Activated CD8-positive, alpha-beta memory T cell treated with anti-CD3 and anti-CD28 coated beads, Interleukin-2, amount 10 ng/mL, durations not matched to agents 7 days and 5 days (primary cell): Measurements from ENCODE around the gene ZNF281. TPM values are rescaled to one million over a fixed set of nuclear protein-coding genes. Genes with fewer than 3 reads are reported as not detected.

Source experiments
- ATAC-seq: fragments of 150-1000 bp; cut with Tn5 transposase; one replicate; pipeline ENCODE4 v1.10.0; 2021; ENCODE audit warnings: moderate library complexity
- CTCF ChIA-PET: fragments of 350-600 bp; sonication (Branson Sonifier 250); formaldehyde crosslinking; loops from one replicate; lab custom pipeline; 2021; ENCODE audit warnings: antibody characterized with exemption; lab: Charles Lee
- DNase-seq: peaks from one replicate; pipeline ENCODE4 v3.0.0-alpha.2; 2020
- H3K27ac Mint-ChIP-seq: one replicate; pipeline ENCODE4 v1.8.0; 2021; ENCODE audit warnings: mild to moderate bottlenecking, mixed read lengths
- H3K27me3 Mint-ChIP-seq: one replicate; pipeline ENCODE4 v1.8.0; 2021; ENCODE audit warnings: mixed read lengths
- H3K36me3 Mint-ChIP-seq: one replicate; pipeline ENCODE4 v1.8.0; 2021; ENCODE audit warnings: mild to moderate bottlenecking, mixed read lengths
- H3K4me1 Mint-ChIP-seq: one replicate; pipeline ENCODE4 v1.8.0; 2021; ENCODE audit warnings: mixed read lengths
- H3K4me3 Mint-ChIP-seq: one replicate; pipeline ENCODE4 v1.8.0; 2021; ENCODE audit warnings: mild to moderate bottlenecking, moderate library complexity, mixed read lengths
- H3K9me3 Mint-ChIP-seq: one replicate; pipeline ENCODE4 v1.8.0; 2022; ENCODE audit warnings: low read depth, mixed read lengths
- total RNA-seq, 2 experiments: library from RNA; stranded (reverse); gene quantifications; one replicate each; pipeline ENCODE4 v1.2.3, GENCODE V29; 2021

The ZNF281 gene
- total RNA-seq, 2 experiments from 2014 or later, result 11.9 to 20.6 TPM

- no peaks in the 10 kb centered on the region for H3K9me3 Mint-ChIP-seq
- ATAC-seq (no peak), DNase-seq (no peak)
- H3K27me3 Mint-ChIP-seq, result no peaks in the 10 kb centered on the region
- no peaks in the 10 kb centered on the region for H3K36me3 Mint-ChIP-seq
- CTCF ChIA-PET, result no interaction called here
- no peak overlapping the region for H3K27ac Mint-ChIP-seq
- H3K4me3 Mint-ChIP-seq, result no peak overlapping the region
- H3K4me1 Mint-ChIP-seq, result peaks cover 10% of the 10 kb centered on the region
Measured at GRCh38 chr1:200374569-200375295, 35.1 kb downstream of the ZNF281 start.

- Mint-ChIP-seq H3K36me3 (no peaks in the 10 kb centered on the region), H3K27ac (no peak overlapping the region), H3K4me1 (peaks cover 10% of the 10 kb centered on the region), H3K9me3 (no peaks in the 10 kb centered on the region), H3K27me3 (no peaks in the 10 kb centered on the region), H3K4me3 (no peak overlapping the region)
- DNase-seq (no peak), ATAC-seq (no peak)
- CTCF ChIA-PET, result no interaction called here
Measured at GRCh38 chr1:200373811-200374231, 36.0 kb downstream of the ZNF281 start.

- no peaks in the 10 kb centered on the region for H3K27me3 Mint-ChIP-seq
- DNase-seq, result no peak
- no peaks in the 10 kb centered on the region for H3K9me3 Mint-ChIP-seq
- no peaks in the 10 kb centered on the region for H3K36me3 Mint-ChIP-seq
- peaks cover 7% of the 10 kb centered on the region for H3K4me1 Mint-ChIP-seq
- H3K4me3 Mint-ChIP-seq, result no peak overlapping the region
- ATAC-seq, result no peak
- no peak overlapping the region for H3K27ac Mint-ChIP-seq
- CTCF ChIA-PET, result interaction anchor here (0.7 kb wide), 1 partner anchor 9 kb away, joined by 3 read pairs; no protein-coding TSS in a partner anchor
Measured at GRCh38 chr1:200372885-200373181, 37.0 kb downstream of the ZNF281 start.

GRCh38 chr1:200372095-200372884, 37.5 kb downstream of the ZNF281 start:
- H3K9me3 Mint-ChIP-seq, result no peaks in the 10 kb centered on the region
- H3K4me1 Mint-ChIP-seq, result peaks cover 6% of the 10 kb centered on the region
- H3K27ac Mint-ChIP-seq, result no peak overlapping the region
- H3K27me3 Mint-ChIP-seq, result no peaks in the 10 kb centered on the region
- ATAC-seq, result no peak
- CTCF ChIA-PET, result interaction anchor here (0.8 kb wide), 1 partner anchor 16 kb away, joined by 3 read pairs; no protein-coding TSS in a partner anchor
- no peaks in the 10 kb centered on the region for H3K36me3 Mint-ChIP-seq
- H3K4me3 Mint-ChIP-seq, result no peak overlapping the region
- no peak for DNase-seq

GRCh38 chr1:200369706-200370105, 40.1 kb downstream of the ZNF281 start:
- Mint-ChIP-seq H3K4me3 (no peak overlapping the region), H3K4me1 (no peaks in the 10 kb centered on the region), H3K27ac (no peak overlapping the region), H3K36me3 (no peaks in the 10 kb centered on the region), H3K9me3 (no peaks in the 10 kb centered on the region), H3K27me3 (no peaks in the 10 kb centered on the region)
- CTCF ChIA-PET, result no interaction called here
- ATAC-seq (no peak), DNase-seq (no peak)

- no peaks in the 10 kb centered on the region for H3K27me3 Mint-ChIP-seq
- H3K9me3 Mint-ChIP-seq, result no peaks in the 10 kb centered on the region
- no peak for DNase-seq
Measured at GRCh38 chr1:200369131-200369530, 40.7 kb downstream of the ZNF281 start.

GRCh38 chr1:200368556-200368955, 41.3 kb downstream of the ZNF281 start:
- Mint-ChIP-seq H3K27ac (no peak overlapping the region), H3K27me3 (no peaks in the 10 kb centered on the region), H3K9me3 (no peaks in the 10 kb centered on the region), H3K36me3 (no peaks in the 10 kb centered on the region), H3K4me1 (no peaks in the 10 kb centered on the region), H3K4me3 (no peak overlapping the region)
- CTCF ChIA-PET, result interaction anchor here (1.6 kb wide), 1 partner anchor 9 kb away, joined by 3 read pairs; no protein-coding TSS in a partner anchor
- DNase-seq, result no peak
- ATAC-seq, result no peak

More at GRCh38 chr1:200369131-200369530, 40.7 kb downstream of the ZNF281 start:
- no peak for ATAC-seq
- CTCF ChIA-PET, result interaction anchor here (1.6 kb wide), 1 partner anchor 9 kb away, joined by 3 read pairs; no protein-coding TSS in a partner anchor
- H3K36me3 Mint-ChIP-seq, result no peaks in the 10 kb centered on the region
- no peaks in the 10 kb centered on the region for H3K4me1 Mint-ChIP-seq
- H3K4me3 Mint-ChIP-seq, result no peak overlapping the region
- H3K27ac Mint-ChIP-seq, result no peak overlapping the region

GRCh38 chr1:200367841-200368534, 41.8 kb downstream of the ZNF281 start:
- no peak for DNase-seq
- Mint-ChIP-seq H3K4me3 (no peak overlapping the region), H3K36me3 (no peaks in the 10 kb centered on the region), H3K27me3 (no peaks in the 10 kb centered on the region), H3K9me3 (no peaks in the 10 kb centered on the region), H3K27ac (no peak overlapping the region), H3K4me1 (no peaks in the 10 kb centered on the region)
- CTCF ChIA-PET, result interaction anchor here (1.6 kb wide), 1 partner anchor 10 kb away, joined by 3 read pairs; no protein-coding TSS in a partner anchor
- no peak for ATAC-seq

- Mint-ChIP-seq H3K27ac (no peak overlapping the region), H3K36me3 (no peaks in the 10 kb centered on the region), H3K27me3 (no peaks in the 10 kb centered on the region), H3K4me3 (no peak overlapping the region), H3K9me3 (no peaks in the 10 kb centered on the region), H3K4me1 (no peaks in the 10 kb centered on the region)
- ATAC-seq, result no peak
- CTCF ChIA-PET, result no interaction called here
- no peak for DNase-seq
Measured at GRCh38 chr1:200366577-200367253, 43.1 kb downstream of the ZNF281 start.

GRCh38 chr1:200365897-200366426, 43.9 kb downstream of the ZNF281 start:
- H3K27me3 Mint-ChIP-seq, result no peaks in the 10 kb centered on the region
- CTCF ChIA-PET, result no interaction called here
- H3K36me3 Mint-ChIP-seq, result no peaks in the 10 kb centered on the region
- no peaks in the 10 kb centered on the region for H3K9me3 Mint-ChIP-seq
- no peaks in the 10 kb centered on the region for H3K4me1 Mint-ChIP-seq
- H3K4me3 Mint-ChIP-seq, result no peak overlapping the region
- no peak for DNase-seq
- no peak for ATAC-seq
- no peak overlapping the region for H3K27ac Mint-ChIP-seq

GRCh38 chr1:200364831-200365230, 45.0 kb downstream of the ZNF281 start:
- Mint-ChIP-seq H3K4me3 (no peak overlapping the region), H3K27ac (no peak overlapping the region), H3K36me3 (no peaks in the 10 kb centered on the region), H3K27me3 (no peaks in the 10 kb centered on the region), H3K4me1 (no peaks in the 10 kb centered on the region), H3K9me3 (no peaks in the 10 kb centered on the region)
- CTCF ChIA-PET, result interaction anchor here (0.7 kb wide), 1 partner anchor 1532 kb away, joined by 3 read pairs; no protein-coding TSS in a partner anchor
- no peak for ATAC-seq
- DNase-seq, result no peak

- Mint-ChIP-seq H3K27me3 (no peaks in the 10 kb centered on the region), H3K27ac (no peak overlapping the region), H3K4me3 (no peak overlapping the region), H3K4me1 (no peaks in the 10 kb centered on the region), H3K9me3 (no peaks in the 10 kb centered on the region), H3K36me3 (no peaks in the 10 kb centered on the region)
- CTCF ChIA-PET, result interaction anchor here (1.1 kb wide), 1 partner anchor 9 kb away, joined by 3 read pairs; no protein-coding TSS in a partner anchor
- no peak for ATAC-seq
- no peak for DNase-seq
Measured at GRCh38 chr1:200364091-200364759, 45.6 kb downstream of the ZNF281 start.
